HG03135 (cell line): ENCODE measurements around the gene LY6G5C.
"Not testable (repeated sequence)": the region's sequence is repeated elsewhere in the genome, so short reads cannot be mapped to it uniquely, and the experiment has no call there.

Experiments used
- ATAC-seq: cut with Tn5 transposase; IDR thresholded peaks from one replicate; pipeline ENCODE4 v1.9.1; 2021; ENCODE audit warnings: mild to moderate bottlenecking, moderate library complexity; ENCODE audit not compliant: unreplicated experiment

The LY6G5C gene

GRCh38 chr6:31715022-31715958 is 34.4 kb upstream of the LY6G5C start, which contains the start of gene LY6G6D:
Gene LY6G6D (plus strand): TSS chr6:31715348. CDS start chr6:31715356, 8 bp downstream.
- ATAC-seq = no peak

- no peak for ATAC-seq
Measured at GRCh38 chr6:31713991-31714684, 33.3 kb upstream of the LY6G5C start.

GRCh38 chr6:31713465-31713864 is 32.6 kb upstream of the LY6G5C start:
- ATAC-seq = no peak

- ATAC-seq = no peak
Measured at GRCh38 chr6:31712296-31712695, 31.4 kb upstream of the LY6G5C start.

- no peak for ATAC-seq
Measured at GRCh38 chr6:31711233-31711632, 30.4 kb upstream of the LY6G5C start.

- no peak for ATAC-seq
Measured at GRCh38 chr6:31710523-31711219, 29.8 kb upstream of the LY6G5C start.

- not testable (repeated sequence) for ATAC-seq
Measured at GRCh38 chr6:31709157-31709556, 28.3 kb upstream of the LY6G5C start.

- no peak for ATAC-seq
Measured at GRCh38 chr6:31708224-31708623, 27.4 kb upstream of the LY6G5C start.

- ATAC-seq = no peak
Measured at GRCh38 chr6:31707701-31708100, 26.8 kb upstream of the LY6G5C start.

GRCh38 chr6:31706599-31706998 is 25.7 kb upstream of the LY6G5C start, which contains the start of gene LY6G6F:
Gene LY6G6F (plus strand): TSS chr6:31706866. CDS start chr6:31706907, 41 bp downstream.
- no peak for ATAC-seq

- ATAC-seq = no peak
Measured at GRCh38 chr6:31705931-31706330, 25.1 kb upstream of the LY6G5C start.

- ATAC-seq = peak; percentile 88
Measured at GRCh38 chr6:31702819-31703716, 22.2 kb upstream of the LY6G5C start, which contains the start of gene ABHD16A. Gene ABHD16A (minus strand): TSS chr6:31703324. CDS start chr6:31703281, 43 bp downstream.

GRCh38 chr6:31702405-31702818 is 21.5 kb upstream of the LY6G5C start:
- ATAC-seq = no peak

- no peak for ATAC-seq
Measured at GRCh38 chr6:31701666-31702404, 21.0 kb upstream of the LY6G5C start.

- ATAC-seq = no peak
Measured at GRCh38 chr6:31700740-31701401, 20.0 kb upstream of the LY6G5C start.

- no peak for ATAC-seq
Measured at GRCh38 chr6:31697555-31697954, 16.7 kb upstream of the LY6G5C start.

- ATAC-seq = no peak
Measured at GRCh38 chr6:31693535-31693934, 12.7 kb upstream of the LY6G5C start.

GRCh38 chr6:31692886-31693285 is 12.0 kb upstream of the LY6G5C start:
- ATAC-seq = no peak

- no peak for ATAC-seq
Measured at GRCh38 chr6:31692353-31692752, 11.5 kb upstream of the LY6G5C start.
